Cardiac muscle cell (in vitro differentiated cells and primary cell): ENCODE data around the gene IQGAP3. TPM values are rescaled to one million over a fixed set of nuclear protein-coding genes. Genes with fewer than 3 reads are reported as not detected.
"Not testable (repeated sequence)": the region's sequence is repeated elsewhere in the genome, so short reads cannot be mapped to it uniquely, and the experiment has no call there.

Experiments
- DNase-seq, 2 donors: peaks; one replicate each; pipeline versions ENCODE4 v3.0.0 to v3.0.0-alpha.2; 2010 to 2017; ENCODE audit warnings: low read depth in 1 of 2, low spot score in 1 of 2
- H3K27ac ChIP-seq: fragments of 200-600 bp; sonication (generic); 2 replicates; pipeline ENCODE4 v1.5.1; 2016
- H3K27me3 ChIP-seq: fragments of 200-600 bp; sonication (generic); 2 replicates; pipeline ENCODE4 v1.6.0; 2016; ENCODE audit warnings: control low read depth
- H3K36me3 ChIP-seq: fragments of 200-600 bp; sonication (generic); 2 replicates; pipeline ENCODE4 v1.5.1; 2016; ENCODE audit warnings: control low read depth
- H3K4me1 ChIP-seq: fragments of 200-600 bp; sonication (generic); 2 replicates; pipeline ENCODE4 v1.8.1; 2017; ENCODE audit warnings: low read depth, mild to moderate bottlenecking, mixed run types
- H3K4me3 ChIP-seq: fragments of 200-600 bp; sonication (generic); 2 replicates; pipeline ENCODE4 v1.5.1; 2016; ENCODE audit warnings: mild to moderate bottlenecking
- H3K9me3 ChIP-seq: fragments of 200-600 bp; sonication (generic); 2 replicates; pipeline ENCODE4 v1.5.1; 2017; ENCODE audit warnings: low read depth, mild to moderate bottlenecking, control low read depth
- CTCF ChIP-seq: IDR thresholded peaks from 2 replicates; pipeline ENCODE4 v1.5.1; 2012; ENCODE audit warnings: low read depth, mild to moderate bottlenecking, low read length
- polyA plus RNA-seq: library from polyadenylated mRNA; unstranded; fragments of >200 nt; fragmentation: Nextera tagmentation; extraction: Ambion mirVana; gene quantifications from 2 replicates; pipeline ENCODE4 v1.2.1, GENCODE V29; 2016
- total RNA-seq: library from RNA; depleted of rRNA; stranded (reverse); fragments of >200 nt; gene quantifications from 2 replicates; pipeline ENCODE4 v1.2.3, GENCODE V29; 2016

Gene IQGAP3
- total and polyA plus RNA-seq, 2 experiments from 2014 or later: 0.95 to 31.8 TPM

DNA sequence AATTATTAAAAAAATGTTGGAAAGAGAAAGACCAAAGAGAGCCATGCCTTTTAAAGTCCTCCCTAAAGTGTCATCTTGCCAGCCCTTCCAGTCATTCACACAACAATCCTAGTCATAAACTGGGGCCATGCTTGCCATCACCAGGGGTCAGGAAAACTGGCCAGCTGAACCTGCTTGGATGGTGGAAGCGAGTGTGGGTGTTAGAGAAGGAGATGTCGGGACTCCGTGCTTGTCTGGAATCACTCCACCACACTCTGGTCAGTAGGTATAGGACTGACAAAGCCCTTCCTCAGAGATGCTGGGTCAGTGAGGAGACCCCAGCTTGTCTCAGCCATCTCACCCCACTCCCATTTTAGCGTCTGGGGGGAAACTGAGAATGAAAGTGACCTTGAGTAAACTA is 43.6 kb upstream of the IQGAP3 start:
- Histone ChIP-seq H3K27me3 (peaks cover 15% of the 10 kb centered on the region), H3K9me3 (no peaks in the 10 kb centered on the region), H3K36me3 (no peaks in the 10 kb centered on the region), H3K4me1 (peaks cover 20% of the 10 kb centered on the region), H3K4me3 (no peak overlapping the region), H3K27ac (peak overlapping the region; percentile 95)
- no peak for DNase-seq
- no peak for TF ChIP-seq CTCF

GRCh38 chr1:156612666-156613065 is 40.3 kb upstream of the IQGAP3 start:
- no peak for TF ChIP-seq CTCF
- H3K9me3 ChIP-seq: no peaks in the 10 kb centered on the region
- no peaks in the 10 kb centered on the region for H3K36me3 ChIP-seq
- H3K27me3 ChIP-seq: no peaks in the 10 kb centered on the region
- H3K27ac ChIP-seq: no peak overlapping the region
- DNase-seq: no peak
- no peak overlapping the region for H3K4me3 ChIP-seq
- H3K4me1 ChIP-seq: peaks cover 23% of the 10 kb centered on the region

GRCh38 chr1:156610072-156610471 is 37.7 kb upstream of the IQGAP3 start:
- not testable (repeated sequence) for DNase-seq, H3K4me3 ChIP-seq, H3K27ac ChIP-seq, H3K36me3 ChIP-seq, H3K27me3 ChIP-seq, H3K9me3 ChIP-seq
- H3K4me1 ChIP-seq: peaks cover 10% of the 10 kb centered on the region

- DNase-seq: peak in 1 of 2 donors; percentile 60
- Histone ChIP-seq H3K27me3 (no peaks in the 10 kb centered on the region), H3K4me3 (no peak overlapping the region), H3K36me3 (no peaks in the 10 kb centered on the region), H3K27ac (no peak overlapping the region), H3K9me3 (no peaks in the 10 kb centered on the region), H3K4me1 (peaks cover 3% of the 10 kb centered on the region)
- TF ChIP-seq CTCF: peak; percentile 48
Observed at GRCh38 chr1:156608981-156609380, 36.6 kb upstream of the IQGAP3 start.

DNA sequence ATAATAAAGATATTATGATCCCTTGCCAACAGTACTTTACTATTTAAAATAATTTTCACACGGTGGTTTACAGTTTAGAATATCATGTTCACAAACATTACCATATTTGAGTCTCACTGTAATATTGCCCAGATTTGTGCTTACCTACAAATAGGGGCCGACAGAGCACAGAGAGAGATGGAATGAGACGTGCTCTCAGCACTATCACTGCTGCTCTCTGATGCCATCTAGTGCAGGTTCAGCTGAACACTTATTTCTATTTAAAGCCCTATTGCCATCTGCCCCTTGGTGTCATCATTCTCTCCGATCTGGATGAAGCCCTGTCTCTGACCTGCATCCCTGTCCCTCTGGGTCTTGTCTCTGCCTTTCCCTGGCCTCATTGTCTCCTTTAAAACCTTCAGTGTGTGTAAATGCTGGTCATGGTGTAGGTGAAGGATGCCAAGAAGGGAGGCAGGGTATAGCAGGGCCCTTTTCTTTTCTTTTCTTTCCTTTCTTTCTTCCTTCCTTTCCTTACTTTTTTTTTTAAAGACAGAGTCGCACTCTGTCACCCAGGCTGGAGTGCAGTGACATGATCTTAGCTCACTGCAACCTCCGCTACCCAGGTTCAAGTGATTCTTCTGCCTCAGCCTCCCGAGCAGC is 35.8 kb upstream of the IQGAP3 start:
- peaks cover 3% of the 10 kb centered on the region for H3K4me1 ChIP-seq
- peak; percentile 84 for TF ChIP-seq CTCF
- H3K4me3 ChIP-seq: no peak overlapping the region
- no peaks in the 10 kb centered on the region for H3K36me3 ChIP-seq
- no peaks in the 10 kb centered on the region for H3K27me3 ChIP-seq
- peak; percentile 71 to 83 for DNase-seq
- no peak overlapping the region for H3K27ac ChIP-seq
- H3K9me3 ChIP-seq: no peaks in the 10 kb centered on the region

- not testable (repeated sequence) for DNase-seq, H3K27me3 ChIP-seq, H3K9me3 ChIP-seq, H3K4me3 ChIP-seq, H3K4me1 ChIP-seq, H3K36me3 ChIP-seq, H3K27ac ChIP-seq
Observed at GRCh38 chr1:156607344-156607743, 35.0 kb upstream of the IQGAP3 start.

DNA sequence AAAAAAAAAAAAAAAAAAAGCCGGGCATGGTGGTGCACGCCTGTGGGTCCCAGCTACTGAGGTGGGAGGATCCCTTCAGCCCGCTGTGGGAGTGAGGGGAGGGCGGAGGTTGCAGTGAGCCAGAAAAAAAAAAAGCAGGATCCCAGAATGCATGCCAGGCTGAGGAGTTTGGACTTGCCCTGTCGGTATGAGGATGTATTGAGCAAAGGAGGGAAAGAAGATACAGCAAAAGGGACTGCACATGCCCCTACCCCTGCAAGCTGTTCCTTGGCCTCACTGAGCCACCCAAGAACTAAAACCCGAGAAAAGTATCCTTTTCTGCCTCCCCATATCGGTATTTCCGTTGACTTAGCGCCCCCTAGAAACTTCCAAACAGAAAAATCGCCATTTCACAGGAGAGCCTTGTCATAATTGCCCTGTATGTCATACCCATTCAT is 30.2 kb upstream of the IQGAP3 start:
- H3K27me3 ChIP-seq: no peaks in the 10 kb centered on the region
- TF ChIP-seq CTCF: peak; percentile 47
- no peak overlapping the region for H3K27ac ChIP-seq
- no peaks in the 10 kb centered on the region for H3K4me1 ChIP-seq
- H3K36me3 ChIP-seq: no peaks in the 10 kb centered on the region
- H3K9me3 ChIP-seq: no peaks in the 10 kb centered on the region
- no peak for DNase-seq
- H3K4me3 ChIP-seq: no peak overlapping the region
